SK-N-SH (cell line): ENCODE results near the gene CACNA1G. TPM values are rescaled to one million over a fixed set of nuclear protein-coding genes. Genes with fewer than 3 reads are reported as not detected.

Experiments
- CTCF ChIA-PET: fragments of 300-600, 350-600 bp; formaldehyde crosslinking; extraction: SDS; loops from one replicate; lab custom pipeline; 2021; lab: Yijun Ruan, JAX
- POLR2A ChIA-PET: fragments of 350-600 bp; sonication (Branson Sonifier 250); formaldehyde crosslinking; extraction: SDS; loops from one replicate; lab custom pipeline; 2020; ENCODE audit warnings: antibody characterized with exemption, inconsistent platforms; lab: Yijun Ruan, JAX
- DNase-seq: peaks from one replicate; pipeline ENCODE4 v3.0.0; 2012
- H2AFZ ChIP-seq: fragments of 200-600 bp; sonication (generic); 2 replicates; pipeline ENCODE4 v1.8.1; 2016; ENCODE audit warnings: antibody characterized with exemption, mild to moderate bottlenecking, low read depth
- H3F3A ChIP-seq: fragments of 200-600 bp; sonication (generic); replicated peaks from 2 replicates; pipeline ENCODE3; 2016; ENCODE audit warnings: antibody characterized with exemption, mild to moderate bottlenecking; ENCODE audit not compliant: insufficient read depth
- H3K27ac ChIP-seq, 2 experiments: fragments of 200-500 bp in 1 of 2; fragments of 200-600 bp in 1 of 2; sonication (Bioruptor generic) in 1 of 2; sonication (generic), shearing (Covaris generic) in 1 of 2; 2 replicates each; pipeline versions ENCODE4 v1.5.1 to v1.6.1; 2014 to 2016; ENCODE audit warnings: low read depth in 2 of 2, inconsistent platforms in 1 of 2, low read length in 1 of 2, mild to moderate bottlenecking in 1 of 2, mixed read lengths in 1 of 2
- H3K27me3 ChIP-seq: fragments of 200-600 bp; sonication (generic), shearing (Covaris generic); 2 replicates; pipeline ENCODE4 v1.6.1; 2016; ENCODE audit warnings: mixed run types; ENCODE audit not compliant: insufficient read depth
- H3K36me3 ChIP-seq, 2 experiments: fragments of 200-500 bp in 1 of 2; fragments of 200-600 bp in 1 of 2; sonication (Bioruptor generic) in 1 of 2; sonication (generic) in 1 of 2; replicated peaks in 1 of 2; 2 replicates each; pipeline versions ENCODE3 to v1.5.1; 2014 to 2016; ENCODE audit warnings: low read length in 1 of 2, mild to moderate bottlenecking in 1 of 2; ENCODE audit not compliant: insufficient read depth in 2 of 2, control insufficient read depth in 1 of 2
- H3K4me1 ChIP-seq, 2 experiments: fragments of 200-500 bp in 1 of 2; fragments of 200-600 bp in 1 of 2; sonication (Bioruptor generic) in 1 of 2; sonication (generic), shearing (Covaris generic) in 1 of 2; 2 replicates each; pipeline versions ENCODE4 v1.5.1 to v1.6.1; 2014 to 2016; ENCODE audit warnings: low read depth in 1 of 2, low read length in 1 of 2, mixed run types in 1 of 2; ENCODE audit not compliant: insufficient read depth in 2 of 2, control insufficient read depth in 1 of 2
- H3K4me2 ChIP-seq: fragments of 200-600 bp; sonication (generic), shearing (Covaris generic); 2 replicates; pipeline ENCODE4 v1.6.1; 2017; ENCODE audit warnings: mixed run types
- H3K4me3 ChIP-seq, 2 experiments: fragments of 200-500 bp in 1 of 2; fragments of 200-600 bp in 1 of 2; sonication (Bioruptor generic) in 1 of 2; sonication (generic), shearing (Covaris generic) in 1 of 2; 2 replicates each; pipeline versions ENCODE4 v1.5.1 to v1.8.1; 2014 to 2016; ENCODE audit warnings: low read depth in 2 of 2, inconsistent platforms in 1 of 2, low read length in 1 of 2, mild to moderate bottlenecking in 1 of 2, mixed read lengths in 1 of 2, moderate library complexity in 1 of 2
- H3K79me2 ChIP-seq: fragments of 200-600 bp; sonication (generic); 2 replicates; pipeline ENCODE4 v1.8.1; 2017; ENCODE audit warnings: mild to moderate bottlenecking; ENCODE audit not compliant: insufficient read depth
- H3K9ac ChIP-seq: fragments of 200-600 bp; sonication (generic); 2 replicates; pipeline ENCODE4 v1.6.1; 2017; ENCODE audit warnings: mixed run types
- H3K9me2 ChIP-seq: fragments of 200-600 bp; sonication (generic); 2 replicates; pipeline ENCODE4 v1.6.1; 2017; ENCODE audit warnings: mixed run types
- H3K9me3 ChIP-seq: fragments of 200-600 bp; sonication (generic); 2 replicates; pipeline ENCODE4 v1.6.1; 2017; ENCODE audit warnings: mixed run types, mild to moderate bottlenecking, moderate library complexity
- H4K20me1 ChIP-seq: fragments of 200-600 bp; sonication (generic); 2 replicates; pipeline ENCODE4 v1.6.1; 2017; ENCODE audit warnings: mild to moderate bottlenecking, mixed run types; ENCODE audit not compliant: insufficient read depth
- ELF1 ChIP-seq: IDR thresholded peaks from 2 replicates; pipeline ENCODE4 v1.4.0; 2012
- FOXM1 ChIP-seq: IDR thresholded peaks from 2 replicates; pipeline ENCODE4 v1.4.0; 2012; ENCODE audit warnings: low read depth, mild to moderate bottlenecking
- MEF2A ChIP-seq: IDR thresholded peaks from 2 replicates; pipeline ENCODE4 v1.4.0; 2012; ENCODE audit warnings: low read depth, borderline replicate concordance
- POLR2AphosphoS5 ChIP-seq: IDR thresholded peaks from 2 replicates; pipeline ENCODE4 v1.6.1; 2012; ENCODE audit warnings: low read depth, low read length
- REST ChIP-seq: IDR thresholded peaks from 2 replicates; pipeline ENCODE4 v1.6.1; 2012; ENCODE audit warnings: mild to moderate bottlenecking, low read depth, low read length, moderate library complexity
- RFX5 ChIP-seq: IDR thresholded peaks from 2 replicates; pipeline ENCODE4 v1.6.1; 2012; ENCODE audit warnings: mild to moderate bottlenecking, improper control_type of control experiment, low read length
- RXRA ChIP-seq: IDR thresholded peaks from 2 replicates; pipeline ENCODE4 v1.4.0; 2012; ENCODE audit warnings: low read depth, mild to moderate bottlenecking, borderline replicate concordance
- TAF1 ChIP-seq: IDR thresholded peaks from 2 replicates; pipeline ENCODE4 v1.6.1; 2012; ENCODE audit warnings: low read depth, mild to moderate bottlenecking, low read length, moderate library complexity, borderline replicate concordance
- WGBS: methylation state at CpG from one replicate; pipeline ENCODE4 v1.1.6; 2017; ENCODE audit warnings: low lambda C conversion rate; 5-methylcytosine and 5-hydroxymethylcytosine counted together
- polyA plus RNA-seq, 3 experiments: library from polyadenylated mRNA; depleted of rRNA; stranded (reverse); fragments of >200 nt; gene quantifications; 2 replicates each; pipeline ENCODE4 v1.2.3, GENCODE V29; 2012
- TF ChIP-seq, protein P1 (sequence below): fragments of 150-350 bp; IDR thresholded peaks from 2 replicates; pipeline ENCODE4 v1.6.1; 2016; ENCODE audit warnings: mild to moderate bottlenecking, low read depth, low read length
- TF ChIP-seq, protein P2 (sequence below): fragments of 150-350 bp; IDR thresholded peaks from 2 replicates; pipeline ENCODE4 v1.6.1; 2017; ENCODE audit warnings: antibody characterized with exemption, low read length, low read depth, borderline replicate concordance

CACNA1G gene
- polyA plus RNA-seq, 1 of the 3 experiments (the other 2 are of a cell fraction) = 0.21 TPM

- no peaks in the 10 kb centered on the region for H3K9me2 ChIP-seq
- H3K9ac ChIP-seq = no peak overlapping the region
- ChIA-PET CTCF (interaction anchor here (2.0 to 2.1 kb wide), 3 partner anchors 10 to 62 kb away, joined by 6 to 8 read pairs (median 7); no protein-coding TSS in a partner anchor), POLR2A (no interaction called here)
- no peak for DNase-seq
- H3K4me2 ChIP-seq = no peak overlapping the region
- no peaks in the 10 kb centered on the region for H3K9me3 ChIP-seq
- H3F3A ChIP-seq = peaks cover 21% of the 10 kb centered on the region
- no peak overlapping the region for H3K4me3 ChIP-seq
- no peaks in the 10 kb centered on the region for H3K27me3 ChIP-seq
- no peaks in the 10 kb centered on the region; the same call in 1 of the 2 replicates for H4K20me1 ChIP-seq
- H3K4me1 ChIP-seq = peaks cover 27 to 38% of the 10 kb centered on the region in 2 experiments; a peak in 3 of 4 replicates
- WGBS = 86% methylated on average over 10 of the region's 10 CpGs
- H3K27ac ChIP-seq = no peak overlapping the region
- H2AFZ ChIP-seq = no peak overlapping the region
- H3K36me3 ChIP-seq = peaks cover 0 to 8% of the 10 kb centered on the region in 2 experiments
- peaks cover 70% of the 10 kb centered on the region for H3K79me2 ChIP-seq
- TF ChIP-seq RXRA (no peak), ELF1 (no peak), REST (no peak), MEF2A (no peak), POLR2AphosphoS5 (no peak), TAF1 (no peak), RFX5 (no peak), FOXM1 (no peak)
- TF ChIP-seq, protein P1, sequence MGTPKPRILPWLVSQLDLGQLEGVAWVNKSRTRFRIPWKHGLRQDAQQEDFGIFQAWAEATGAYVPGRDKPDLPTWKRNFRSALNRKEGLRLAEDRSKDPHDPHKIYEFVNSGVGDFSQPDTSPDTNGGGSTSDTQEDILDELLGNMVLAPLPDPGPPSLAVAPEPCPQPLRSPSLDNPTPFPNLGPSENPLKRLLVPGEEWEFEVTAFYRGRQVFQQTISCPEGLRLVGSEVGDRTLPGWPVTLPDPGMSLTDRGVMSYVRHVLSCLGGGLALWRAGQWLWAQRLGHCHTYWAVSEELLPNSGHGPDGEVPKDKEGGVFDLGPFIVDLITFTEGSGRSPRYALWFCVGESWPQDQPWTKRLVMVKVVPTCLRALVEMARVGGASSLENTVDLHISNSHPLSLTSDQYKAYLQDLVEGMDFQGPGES = no peak
- TF ChIP-seq, protein P2, sequence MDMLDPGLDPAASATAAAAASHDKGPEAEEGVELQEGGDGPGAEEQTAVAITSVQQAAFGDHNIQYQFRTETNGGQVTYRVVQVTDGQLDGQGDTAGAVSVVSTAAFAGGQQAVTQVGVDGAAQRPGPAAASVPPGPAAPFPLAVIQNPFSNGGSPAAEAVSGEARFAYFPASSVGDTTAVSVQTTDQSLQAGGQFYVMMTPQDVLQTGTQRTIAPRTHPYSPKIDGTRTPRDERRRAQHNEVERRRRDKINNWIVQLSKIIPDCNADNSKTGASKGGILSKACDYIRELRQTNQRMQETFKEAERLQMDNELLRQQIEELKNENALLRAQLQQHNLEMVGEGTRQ = no peak
Measured at GRCh38 chr17:50642722-50643656, 82.5 kb downstream of the CACNA1G start.
